Measurements from ENCODE around the gene GLRX5. TPM values are rescaled to one million over a fixed set of nuclear protein-coding genes. Genes with fewer than 3 reads are reported as not detected.

The GLRX5 gene
- total RNA-seq: 30.9 to 38.9 TPM (median 33.4 TPM) in 3 replicates
- long read RNA-seq, transcript GLRX5-201 (2 exons, 1,564 nt): major isoform, 69 of 70 reads
- long read RNA-seq, partial matches to known transcripts: 1 of 70 reads
- long read RNA-seq, other reads (novel, unspliced or antisense): 0 of 70 reads

DNA sequence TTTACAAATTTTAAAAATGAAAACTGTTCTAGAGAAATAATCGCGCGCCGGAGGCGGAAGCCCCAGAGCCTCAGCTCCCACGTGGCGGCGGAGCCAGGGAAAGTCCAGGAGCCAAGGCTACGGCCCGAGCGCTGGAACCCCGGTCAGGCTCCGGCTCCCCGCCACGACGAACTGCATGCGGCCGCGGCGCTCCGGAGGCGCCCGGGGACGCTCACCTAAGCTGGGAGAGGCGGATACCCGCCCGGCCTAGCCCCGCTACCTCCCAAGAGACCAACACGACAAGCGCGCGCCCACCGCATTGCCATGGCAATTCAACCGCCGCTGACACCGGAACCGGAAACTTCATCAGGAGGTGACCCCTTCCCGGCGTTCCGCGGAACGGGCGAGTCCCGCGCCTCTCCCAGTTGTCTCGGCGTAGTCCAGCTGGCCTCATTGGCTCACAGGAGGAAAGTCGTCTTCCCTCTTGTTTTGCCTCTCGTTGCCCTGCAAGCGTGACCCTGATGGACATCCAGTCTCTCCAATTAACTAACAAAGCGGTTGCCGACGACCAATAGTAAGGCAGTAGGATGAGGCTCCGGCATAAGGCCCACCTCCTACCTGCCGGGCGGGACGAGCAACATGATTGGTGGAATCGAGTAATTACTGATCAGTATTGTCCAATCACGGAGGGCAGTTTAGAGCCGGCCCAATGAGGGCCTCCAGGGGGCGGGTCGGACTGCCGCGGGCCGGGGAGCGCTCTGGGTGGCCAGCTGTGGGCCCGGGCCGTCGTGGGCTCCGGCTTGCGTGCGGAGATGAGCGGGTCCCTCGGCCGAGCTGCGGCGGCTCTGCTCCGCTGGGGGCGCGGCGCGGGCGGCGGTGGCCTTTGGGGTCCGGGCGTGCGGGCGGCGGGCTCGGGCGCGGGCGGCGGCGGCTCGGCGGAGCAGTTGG, at the start of gene GLRX5:
Gene GLRX5 (plus strand): TSS at position 752 of the 927 bp plus-strand sequence. CDS start 40 bp downstream, at position 792.
- TF ChIP-seq, protein P1, sequence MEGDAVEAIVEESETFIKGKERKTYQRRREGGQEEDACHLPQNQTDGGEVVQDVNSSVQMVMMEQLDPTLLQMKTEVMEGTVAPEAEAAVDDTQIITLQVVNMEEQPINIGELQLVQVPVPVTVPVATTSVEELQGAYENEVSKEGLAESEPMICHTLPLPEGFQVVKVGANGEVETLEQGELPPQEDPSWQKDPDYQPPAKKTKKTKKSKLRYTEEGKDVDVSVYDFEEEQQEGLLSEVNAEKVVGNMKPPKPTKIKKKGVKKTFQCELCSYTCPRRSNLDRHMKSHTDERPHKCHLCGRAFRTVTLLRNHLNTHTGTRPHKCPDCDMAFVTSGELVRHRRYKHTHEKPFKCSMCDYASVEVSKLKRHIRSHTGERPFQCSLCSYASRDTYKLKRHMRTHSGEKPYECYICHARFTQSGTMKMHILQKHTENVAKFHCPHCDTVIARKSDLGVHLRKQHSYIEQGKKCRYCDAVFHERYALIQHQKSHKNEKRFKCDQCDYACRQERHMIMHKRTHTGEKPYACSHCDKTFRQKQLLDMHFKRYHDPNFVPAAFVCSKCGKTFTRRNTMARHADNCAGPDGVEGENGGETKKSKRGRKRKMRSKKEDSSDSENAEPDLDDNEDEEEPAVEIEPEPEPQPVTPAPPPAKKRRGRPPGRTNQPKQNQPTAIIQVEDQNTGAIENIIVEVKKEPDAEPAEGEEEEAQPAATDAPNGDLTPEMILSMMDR (IDR thresholded peaks at IDR 0.05): no peak
- Mint-ChIP-seq H3K27me3 (ENCODE audit: low read depth) (no peaks in the 10 kb centered on the region), H3K4me3 (ENCODE audit: unreplicated experiment) (peak within 1 kb of the TSS; percentile 89), H3K4me1 (ENCODE audit: low read depth) (peaks cover 74% of the 10 kb centered on the region), H3K9me3 (ENCODE audit: low read depth) (no peaks in the 10 kb centered on the region), H3K27ac (ENCODE audit: unreplicated experiment) (peak within 1 kb of the TSS; percentile 93), H3K36me3 (ENCODE audit: low read depth) (no peaks in the 10 kb centered on the region)
- peak; percentile 99 for DNase-seq (ENCODE audit: low spot score)

DNA sequence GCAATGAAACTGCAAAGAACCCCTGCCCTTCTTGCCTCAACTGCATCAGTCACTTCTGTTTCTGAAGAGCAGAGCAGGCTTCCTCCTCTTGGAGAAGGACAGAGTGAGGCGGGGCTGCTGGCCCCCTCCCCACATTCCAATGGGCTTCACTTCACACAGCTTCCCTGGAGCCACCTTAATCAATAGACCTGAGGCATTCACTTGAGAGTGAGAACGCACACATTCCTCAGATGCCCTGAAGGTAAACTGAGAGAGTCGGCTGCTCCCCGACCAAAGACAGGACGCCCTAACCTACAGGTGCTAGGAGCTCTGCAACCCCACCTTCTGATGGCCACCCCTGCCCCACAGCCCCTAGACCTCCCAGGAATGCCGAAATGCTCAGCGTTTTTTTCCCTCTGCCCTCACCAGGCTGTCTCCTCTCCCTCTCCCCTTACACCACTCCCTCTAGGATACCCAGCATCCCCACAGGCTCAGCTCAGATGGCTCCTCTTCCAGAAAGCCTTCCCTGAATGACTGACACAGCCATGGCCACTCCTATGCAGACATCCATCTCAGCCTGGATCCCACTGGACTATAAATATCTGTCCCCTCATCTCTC, 49.5 kb upstream of the GLRX5 start:
- DNase-seq (ENCODE audit: low spot score): no peak
- H3K9me3 Mint-ChIP-seq (ENCODE audit: low read depth): no peaks in the 10 kb centered on the region
- H3K27me3 Mint-ChIP-seq (ENCODE audit: low read depth): no peaks in the 10 kb centered on the region
- H3K27ac Mint-ChIP-seq (ENCODE audit: unreplicated experiment): peak overlapping the region; percentile 32
- H3K4me3 Mint-ChIP-seq (ENCODE audit: unreplicated experiment): no peak overlapping the region
- peaks cover 78% of the 10 kb centered on the region for H3K4me1 Mint-ChIP-seq (ENCODE audit: low read depth)
- no peaks in the 10 kb centered on the region for H3K36me3 Mint-ChIP-seq (ENCODE audit: low read depth)
- TF ChIP-seq, protein P1 (IDR thresholded peaks at IDR 0.05): no peak

DNA sequence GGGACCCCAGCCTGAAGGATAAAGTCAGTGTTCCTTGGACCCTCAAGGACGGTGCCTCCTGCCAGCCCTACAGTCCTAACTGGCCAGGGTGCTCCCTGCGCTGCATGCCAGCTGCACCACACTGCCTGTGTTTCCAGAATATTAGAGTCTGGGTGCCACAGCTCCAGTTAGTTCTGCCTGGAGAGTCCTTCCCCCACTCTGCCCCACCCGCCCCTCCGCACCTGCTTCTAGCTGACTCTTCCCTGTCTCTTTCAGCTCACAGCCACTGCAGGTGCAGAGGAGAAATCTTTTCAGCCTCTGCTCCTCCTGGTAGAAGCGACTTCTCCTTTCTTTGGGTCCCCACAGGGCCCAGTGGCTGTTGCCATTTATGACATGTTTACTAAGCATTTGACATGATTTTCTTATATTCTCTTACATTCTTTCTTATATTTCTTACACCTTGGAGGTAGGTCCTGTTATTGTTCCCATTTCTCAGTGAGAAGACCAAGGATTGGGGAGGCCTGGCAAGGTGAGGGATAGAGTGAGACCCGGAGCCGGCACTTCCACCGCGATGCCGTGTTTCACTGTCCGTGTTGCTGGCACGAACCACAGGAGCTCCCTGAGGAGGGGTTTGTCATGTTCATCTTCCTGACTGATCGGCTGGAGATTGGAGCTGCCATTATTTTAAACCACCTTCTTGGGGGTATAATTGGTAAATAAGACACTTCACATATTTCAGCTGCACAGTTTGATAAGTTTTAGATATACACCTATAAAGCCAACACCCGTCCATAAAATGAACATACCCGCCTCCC, 47.8 kb upstream of the GLRX5 start:
- Mint-ChIP-seq H3K4me1 (ENCODE audit: low read depth) (peaks cover 72% of the 10 kb centered on the region), H3K4me3 (ENCODE audit: unreplicated experiment) (no peak overlapping the region), H3K36me3 (ENCODE audit: low read depth) (no peaks in the 10 kb centered on the region), H3K9me3 (ENCODE audit: low read depth) (peaks cover 3% of the 10 kb centered on the region), H3K27me3 (ENCODE audit: low read depth) (no peaks in the 10 kb centered on the region), H3K27ac (ENCODE audit: unreplicated experiment) (no peak overlapping the region)
- TF ChIP-seq, protein P1 (IDR thresholded peaks at IDR 0.05): no peak
- no peak for DNase-seq (ENCODE audit: low spot score)

DNA sequence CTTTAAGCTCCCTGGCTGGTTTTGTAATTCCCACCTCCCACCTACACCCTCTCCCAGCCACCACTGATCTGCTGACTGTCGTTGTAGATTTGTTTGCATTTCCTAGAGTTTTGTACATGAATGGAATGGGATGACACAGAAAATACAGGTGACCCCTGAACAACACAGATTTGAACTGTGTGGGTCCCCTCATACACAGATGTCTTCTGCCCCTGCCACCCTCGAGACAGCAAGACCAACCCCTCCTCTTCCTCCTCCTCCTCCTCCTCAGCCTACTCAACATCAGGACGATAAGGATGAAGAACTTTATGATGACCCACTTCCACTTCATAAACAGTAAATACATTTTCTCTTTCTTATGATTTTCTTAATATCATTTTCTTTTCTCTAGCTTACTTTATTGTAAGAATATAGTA, 47.2 kb upstream of the GLRX5 start:
- TF ChIP-seq, protein P1 (IDR thresholded peaks at IDR 0.05): no peak
- DNase-seq (ENCODE audit: low spot score): no peak
- H3K4me3 Mint-ChIP-seq (ENCODE audit: unreplicated experiment): no peak overlapping the region
- peaks cover 6% of the 10 kb centered on the region for H3K9me3 Mint-ChIP-seq (ENCODE audit: low read depth)
- H3K27me3 Mint-ChIP-seq (ENCODE audit: low read depth): no peaks in the 10 kb centered on the region
- peaks cover 68% of the 10 kb centered on the region for H3K4me1 Mint-ChIP-seq (ENCODE audit: low read depth)
- no peaks in the 10 kb centered on the region for H3K36me3 Mint-ChIP-seq (ENCODE audit: low read depth)
- H3K27ac Mint-ChIP-seq (ENCODE audit: unreplicated experiment): no peak overlapping the region
